ENCODE measurements around the gene TRPC4AP.

TRPC4AP gene

GRCh38 chr20:34988191-34988540, 104.4 kb downstream of the TRPC4AP start:
- DNase-seq (ENCODE audit: low spot score) (no peak), FAIRE-seq (no peak)

- FAIRE-seq (no peak), DNase-seq (ENCODE audit: low spot score) (no peak)
These were observed 105.1 kb downstream of the TRPC4AP start for GRCh38 chr20:34987288-34988190.

- FAIRE-seq (no peak), DNase-seq (ENCODE audit: low spot score) (no peak)
These were observed 106.0 kb downstream of the TRPC4AP start for GRCh38 chr20:34986311-34987287.

- FAIRE-seq (peak; percentile 35), DNase-seq (ENCODE audit: low spot score) (no peak)
These were observed 106.9 kb downstream of the TRPC4AP start for GRCh38 chr20:34985461-34986310.

- DNase-seq (ENCODE audit: low spot score) (no peak), FAIRE-seq (no peak)
These were observed 107.8 kb downstream of the TRPC4AP start for GRCh38 chr20:34984756-34985261.

- DNase-seq (ENCODE audit: low spot score) (no peak), FAIRE-seq (no peak)
These were observed 108.4 kb downstream of the TRPC4AP start for GRCh38 chr20:34983995-34984735.

GRCh38 chr20:34983089-34983820, 109.4 kb downstream of the TRPC4AP start:
- DNase-seq (ENCODE audit: low spot score) (no peak), FAIRE-seq (no peak)

- FAIRE-seq (peak; percentile 62), DNase-seq (ENCODE audit: low spot score) (no peak)
These were observed 110.1 kb downstream of the TRPC4AP start for GRCh38 chr20:34982270-34983088.

- no peak for DNase-seq (ENCODE audit: low spot score)
- peak; percentile 40 for FAIRE-seq
These were observed 111.9 kb downstream of the TRPC4AP start for GRCh38 chr20:34980543-34981233.

GRCh38 chr20:34979366-34980153, 113.0 kb downstream of the TRPC4AP start:
- DNase-seq (ENCODE audit: low spot score) (no peak), FAIRE-seq (no peak)

- FAIRE-seq, result no peak
These were observed 114.4 kb downstream of the TRPC4AP start for GRCh38 chr20:34978092-34978744.

GRCh38 chr20:34977365-34978091, 115.1 kb downstream of the TRPC4AP start:
- no peak for DNase-seq (ENCODE audit: low spot score)
- no peak for FAIRE-seq

More at GRCh38 chr20:34978092-34978744, 114.4 kb downstream of the TRPC4AP start:
- DNase-seq (ENCODE audit: low spot score), result no peak

GRCh38 chr20:34976286-34976685, 116.3 kb downstream of the TRPC4AP start:
- no peak for DNase-seq (ENCODE audit: low spot score)
- no peak for FAIRE-seq

- FAIRE-seq (no peak), DNase-seq (ENCODE audit: low spot score) (no peak)
These were observed 118.4 kb downstream of the TRPC4AP start for GRCh38 chr20:34974246-34974645.

GRCh38 chr20:34971561-34972235, 120.9 kb downstream of the TRPC4AP start:
- FAIRE-seq, result no peak
- DNase-seq (ENCODE audit: low spot score), result no peak

Measured in urothelium cell line (cell line).